Measurements from ENCODE around the gene TRRAP.

TRRAP gene

DNA sequence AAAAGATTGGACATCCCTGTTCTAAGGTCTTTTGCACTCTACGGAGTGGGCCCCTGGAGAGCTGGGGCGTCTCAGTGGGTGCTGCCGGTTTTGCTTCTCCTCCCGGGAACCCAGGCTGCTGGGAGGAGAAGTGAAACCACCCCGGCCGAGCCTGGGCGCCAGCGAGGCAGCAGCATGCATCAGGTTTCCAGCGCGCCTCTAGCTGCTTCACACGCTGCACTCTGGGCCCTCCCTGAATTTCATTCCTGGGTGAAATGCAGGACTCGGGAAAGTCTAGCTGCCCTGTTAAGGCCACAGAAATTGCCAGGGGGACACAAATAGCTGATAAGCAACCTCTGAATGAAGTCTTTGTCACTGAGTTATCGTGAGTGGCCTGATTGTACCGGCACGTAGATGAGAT, 127.4 kb downstream of the TRRAP start:
- DNase-seq (ENCODE audit: low read depth in 2 of 2), result no peak

- DNase-seq (ENCODE audit: low read depth in 2 of 2), result no peak
Measured at GRCh38 chr7:99006739-99007424, 128.6 kb downstream of the TRRAP start.

DNA sequence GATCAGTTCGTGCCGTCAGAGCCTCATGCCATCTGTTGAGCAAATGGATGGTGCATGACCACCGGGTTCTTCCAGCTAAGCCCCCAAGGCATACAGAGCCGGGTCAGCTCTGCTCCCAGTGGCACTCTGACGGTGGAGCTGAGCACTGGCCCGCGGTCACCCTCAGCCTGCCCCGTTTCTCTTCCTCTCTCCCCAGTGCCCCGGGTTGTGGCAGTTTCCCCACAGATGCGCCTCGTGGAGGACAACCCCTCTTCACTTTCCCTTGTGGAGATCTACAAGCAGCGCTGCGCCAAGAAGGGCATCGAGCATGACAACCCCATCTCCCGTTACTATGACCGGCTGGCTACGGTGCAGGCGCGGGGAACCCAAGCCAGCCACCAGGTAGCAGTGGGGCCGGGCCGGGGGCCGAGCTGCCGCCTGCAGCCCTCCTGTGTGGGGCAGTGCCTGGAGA, 129.9 kb downstream of the TRRAP start:
- DNase-seq (ENCODE audit: low read depth in 2 of 2), result no peak

GRCh38 chr7:99008921-99009530, 130.7 kb downstream of the TRRAP start:
- no peak for DNase-seq (ENCODE audit: low read depth in 2 of 2)

- no peak for DNase-seq (ENCODE audit: low read depth in 2 of 2)
Measured at GRCh38 chr7:99010281-99010680, 131.9 kb downstream of the TRRAP start.

- DNase-seq (ENCODE audit: low read depth in 2 of 2), result no peak
Measured at GRCh38 chr7:99011341-99011705, 133.0 kb downstream of the TRRAP start.

- DNase-seq (ENCODE audit: low read depth in 2 of 2), result no peak
Measured at GRCh38 chr7:99011706-99012404, 133.5 kb downstream of the TRRAP start.

DNA sequence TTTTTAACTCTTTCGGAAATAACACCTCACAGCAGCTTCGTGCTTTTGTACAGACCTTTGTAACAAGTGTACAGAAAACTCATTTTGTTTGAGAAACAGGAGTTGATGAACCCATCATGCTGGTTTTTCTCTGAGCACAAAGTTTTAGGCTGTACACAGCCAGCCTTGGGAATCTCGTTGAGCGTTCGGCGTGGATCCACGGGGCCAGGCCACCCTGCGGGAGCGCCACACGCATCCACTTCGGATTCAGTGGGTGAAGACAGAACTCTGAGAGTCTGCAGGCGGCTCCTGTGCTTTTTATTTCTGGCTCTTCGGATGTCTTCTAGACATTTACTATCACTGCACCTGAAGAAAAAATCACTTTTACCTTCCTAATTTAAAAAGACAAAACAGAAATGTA, 134.4 kb downstream of the TRRAP start:
- DNase-seq (ENCODE audit: low read depth in 2 of 2), result no peak

DNA sequence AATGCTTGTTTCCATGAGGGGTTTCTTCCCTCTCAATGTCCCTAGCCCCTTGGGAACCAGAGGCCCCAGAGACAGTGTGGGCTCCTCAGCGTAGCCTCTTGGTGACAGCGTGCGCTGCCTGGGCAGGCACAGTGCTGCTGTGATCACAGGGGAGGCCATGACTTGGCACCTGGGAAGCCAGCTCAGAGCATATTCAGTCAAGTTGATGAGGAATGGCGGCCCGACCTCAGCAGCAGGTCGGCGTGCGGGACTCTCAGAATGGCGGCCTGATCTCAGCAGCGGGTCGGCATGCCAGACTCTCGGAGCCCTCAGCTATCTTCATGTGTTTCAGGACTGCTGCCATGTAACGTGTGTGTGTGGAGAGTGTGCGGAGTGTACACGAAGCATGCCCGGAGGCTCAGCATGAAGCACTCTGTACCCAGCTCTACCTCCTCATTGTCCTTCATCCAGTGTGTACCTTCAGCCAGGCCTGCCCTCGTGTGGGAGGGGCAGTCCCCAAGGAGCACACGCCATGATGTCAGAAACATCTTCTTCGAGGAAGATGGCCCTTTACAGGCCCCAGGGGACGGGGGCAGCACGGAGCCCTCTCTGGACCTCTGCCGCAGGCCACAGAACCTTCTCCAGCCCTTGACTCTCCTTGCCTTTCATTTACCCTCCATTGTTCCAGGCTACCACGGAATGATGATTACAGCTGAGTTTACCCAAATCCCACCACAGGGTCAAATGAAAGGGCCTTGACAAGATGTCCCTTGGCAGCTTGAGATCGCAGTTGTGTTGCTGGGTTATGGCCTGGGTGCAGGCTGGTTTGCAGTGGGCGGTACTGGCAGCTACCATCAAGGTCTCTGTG, 135.2 kb downstream of the TRRAP start:
- no peak for DNase-seq (ENCODE audit: low read depth in 2 of 2)

- no peak for DNase-seq (ENCODE audit: low read depth in 2 of 2)
Measured at GRCh38 chr7:99014113-99014985, 136.0 kb downstream of the TRRAP start.

- DNase-seq (ENCODE audit: low read depth in 2 of 2), result no peak
Measured at GRCh38 chr7:99016196-99016595, 137.9 kb downstream of the TRRAP start.

DNA sequence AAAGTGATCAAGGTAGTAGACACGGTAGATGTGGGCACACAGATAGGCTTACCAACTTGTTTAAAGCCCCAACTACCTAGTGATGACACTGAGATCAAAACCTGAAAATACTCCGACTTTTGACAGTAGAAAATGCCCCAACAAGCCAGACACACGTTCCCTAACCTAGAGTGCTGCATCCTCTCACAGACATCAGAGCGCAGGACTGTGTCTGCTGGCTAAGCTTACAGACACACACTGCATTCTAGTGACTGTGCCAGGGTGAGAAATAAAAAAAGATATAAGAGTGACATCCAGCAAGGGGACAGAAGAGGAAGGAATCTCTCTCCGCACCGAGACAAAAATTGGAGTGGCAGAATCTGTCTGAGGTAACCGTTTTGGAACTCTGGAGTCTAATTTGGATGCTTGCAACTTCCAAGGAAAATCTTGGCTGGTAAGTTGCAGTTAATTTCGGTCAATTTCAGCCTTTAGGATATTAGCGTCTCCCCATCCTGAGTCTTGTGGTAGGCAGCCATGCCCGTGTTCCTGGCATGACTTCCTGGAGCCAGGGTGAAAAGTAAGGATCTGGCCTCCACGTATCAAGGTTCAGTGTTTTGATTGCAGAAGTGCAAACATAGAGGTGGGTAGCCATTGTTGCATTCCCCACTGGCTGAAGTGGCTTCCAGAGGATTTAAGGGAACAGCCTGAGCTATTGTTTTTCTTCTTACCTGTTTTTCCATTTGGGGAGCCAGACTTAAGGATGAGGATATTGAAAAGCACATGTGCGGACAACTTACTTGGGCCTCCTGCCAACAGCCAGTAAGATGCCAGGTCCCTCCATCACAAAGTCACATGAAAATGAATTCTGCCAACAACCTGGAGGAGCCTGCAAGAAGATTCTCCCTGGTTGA, 141.4 kb downstream of the TRRAP start:
- no peak for DNase-seq (ENCODE audit: low read depth in 2 of 2)

DNA sequence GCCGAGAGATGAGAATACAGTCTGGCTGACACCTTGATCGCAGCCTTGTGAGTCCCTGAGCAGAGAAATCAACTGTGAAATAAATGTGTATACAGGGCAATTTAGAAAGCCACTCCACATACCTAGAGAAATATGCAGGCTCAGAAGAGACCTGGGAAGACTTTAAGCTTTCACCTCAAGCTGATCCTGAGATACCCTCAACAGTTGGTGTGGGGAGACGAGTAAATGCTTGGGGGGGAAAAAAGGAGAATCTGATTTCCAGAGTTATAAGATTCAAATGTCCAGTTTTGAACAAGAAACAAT, 142.0 kb downstream of the TRRAP start:
- no peak for DNase-seq (ENCODE audit: low read depth in 2 of 2)

- no peak for DNase-seq (ENCODE audit: low read depth in 2 of 2)
Measured at GRCh38 chr7:99021941-99022560, 143.7 kb downstream of the TRRAP start.

DNA sequence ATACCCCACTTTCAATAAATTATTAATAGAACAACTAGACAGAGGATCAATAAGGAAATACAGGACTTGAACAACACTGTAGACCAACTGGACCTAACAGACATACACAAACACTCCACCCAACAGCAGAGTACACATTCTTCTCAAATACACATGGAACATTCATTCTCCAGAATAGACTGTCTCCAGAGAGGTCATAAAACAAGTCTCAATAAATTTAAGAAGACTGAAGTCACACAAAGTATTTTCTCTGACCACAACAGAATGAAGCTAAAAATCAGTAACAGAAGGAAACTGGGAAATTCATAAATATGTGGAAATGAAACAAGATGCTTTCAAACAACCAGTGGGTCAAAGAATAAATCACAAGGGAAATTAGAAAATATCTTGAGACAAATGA, 145.7 kb downstream of the TRRAP start:
- no peak for DNase-seq (ENCODE audit: low read depth in 2 of 2)

- no peak for DNase-seq (ENCODE audit: low read depth in 2 of 2)
Measured at GRCh38 chr7:99027241-99027640, 148.9 kb downstream of the TRRAP start.

GRCh38 chr7:99027841-99028240, 149.5 kb downstream of the TRRAP start:
- DNase-seq (ENCODE audit: low read depth in 2 of 2), result no peak

GRCh38 chr7:99028261-99028973, 150.1 kb downstream of the TRRAP start:
- DNase-seq (ENCODE audit: low read depth in 2 of 2), result no peak
